GM12801 (cell line): ENCODE measurements around the gene AIFM3.

Experiments used
- CTCF ChIP-seq: IDR thresholded peaks from one replicate; pipeline ENCODE4 v1.5.1; 2011; ENCODE audit warnings: control low read depth; ENCODE audit not compliant: insufficient read length; ENCODE audit errors: extremely low read depth

Gene AIFM3

GRCh38 chr22:20940904-20941385 lies 26.1 kb upstream of the AIFM3 start:
- TF ChIP-seq CTCF, result no peak

GRCh38 chr22:20943104-20943933 lies 23.7 kb upstream of the AIFM3 start:
- TF ChIP-seq CTCF, result no peak

DNA sequence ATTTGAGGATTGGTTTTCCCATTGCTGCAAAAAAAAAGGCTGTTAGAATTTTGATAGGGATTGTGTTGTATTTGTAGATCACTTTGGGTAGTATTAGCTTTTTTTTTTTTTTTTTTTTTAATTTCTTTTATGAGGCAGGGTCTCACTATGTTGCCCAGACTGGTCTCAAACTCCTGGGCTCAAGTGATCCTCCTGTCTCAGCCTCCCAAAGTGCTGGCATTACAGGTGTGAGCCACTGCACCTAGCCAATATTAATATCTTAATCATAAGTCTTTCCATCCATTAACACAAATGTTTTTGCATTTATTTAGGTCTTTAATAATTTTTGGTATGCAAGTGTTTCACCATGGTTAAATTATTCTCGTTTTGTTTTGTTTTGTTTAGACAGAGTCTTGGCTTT lies 23.0 kb upstream of the AIFM3 start:
- TF ChIP-seq CTCF, result no peak

- TF ChIP-seq CTCF, result no peak
Measured at GRCh38 chr22:20945578-20945934, 21.5 kb upstream of the AIFM3 start.

- no peak for TF ChIP-seq CTCF
Measured at GRCh38 chr22:20946080-20946986, 20.7 kb upstream of the AIFM3 start.

- TF ChIP-seq CTCF, result no peak
Measured at GRCh38 chr22:20946991-20947390, 20.1 kb upstream of the AIFM3 start.

GRCh38 chr22:20948450-20948849 lies 18.6 kb upstream of the AIFM3 start:
- no peak for TF ChIP-seq CTCF
